ENCODE results near the gene SLC35F6. TPM values are rescaled to one million over a fixed set of nuclear protein-coding genes. Genes with fewer than 3 reads are reported as not detected.

Gene SLC35F6
- total RNA-seq, 2 donors from 2014 or later, result 5.1 to 8.6 TPM

GRCh38 chr2:26816893-26817292 is 52.8 kb downstream of the SLC35F6 start:
- no peak for DNase-seq (ENCODE audit: low spot score in 2 of 2)
- Mint-ChIP-seq H3K36me3 (no peaks in the 10 kb centered on the region), H3K9me3 (no peaks in the 10 kb centered on the region), H3K27ac (no peak overlapping the region)
- peak; percentile 24 to 53 for ATAC-seq

- Mint-ChIP-seq H3K36me3 (no peaks in the 10 kb centered on the region), H3K27ac (no peak overlapping the region), H3K9me3 (no peaks in the 10 kb centered on the region)
- ATAC-seq (no peak), DNase-seq (ENCODE audit: low spot score in 2 of 2) (no peak)
These were observed 54.2 kb downstream of the SLC35F6 start for GRCh38 chr2:26818255-26818654.

GRCh38 chr2:26818972-26819371 is 54.9 kb downstream of the SLC35F6 start:
- DNase-seq (ENCODE audit: low spot score in 2 of 2) (no peak), ATAC-seq (no peak)
- Mint-ChIP-seq H3K9me3 (no peaks in the 10 kb centered on the region), H3K36me3 (no peaks in the 10 kb centered on the region), H3K27ac (no peak overlapping the region)

- Mint-ChIP-seq H3K27ac (no peak overlapping the region), H3K36me3 (no peaks in the 10 kb centered on the region), H3K9me3 (no peaks in the 10 kb centered on the region)
- DNase-seq (ENCODE audit: low spot score in 2 of 2), result no peak
- ATAC-seq, result no peak
These were observed 56.8 kb downstream of the SLC35F6 start for GRCh38 chr2:26820932-26821331.

- no peak overlapping the region for H3K27ac Mint-ChIP-seq
- no peaks in the 10 kb centered on the region for H3K36me3 Mint-ChIP-seq
- DNase-seq (ENCODE audit: low spot score in 2 of 2) (no peak), ATAC-seq (no peak)
- no peaks in the 10 kb centered on the region for H3K9me3 Mint-ChIP-seq
These were observed 58.8 kb downstream of the SLC35F6 start for GRCh38 chr2:26822877-26823276.

Other genes with a start within 250 kb of the SLC35F6 start
- gene CIB4, start 122.9 kb upstream of the SLC35F6 start, total RNA-seq, result not detected
- not detected for gene KCNK3, start 71.6 kb upstream of the SLC35F6 start, total RNA-seq
- gene CENPA, start 21.8 kb downstream of the SLC35F6 start, total RNA-seq, result 10 to 100 TPM; 26.9 to 38.1 TPM
- gene DPYSL5, start 83.8 kb downstream of the SLC35F6 start, total RNA-seq, result not detected
- 1 to 10 TPM; 4.0 to 4.2 TPM for gene MAPRE3, start 206.4 kb downstream of the SLC35F6 start, total RNA-seq

All from activated naive CD4-positive, alpha-beta T cell treated with anti-CD3 and anti-CD28 coated beads, Interleukin-2, amount 50 U/mL, for 72 hours (primary cell).